Spleen (tissue), 7 donors: ENCODE results near the gene NCLN.
A peak's percentile ranks its signal among the peaks of the same experiment; 100 is the strongest.

Experiments used
- POLR2A ChIP-seq, 3 donors: fragments of 450-650 bp; IDR thresholded peaks; one replicate each; pipeline ENCODE4 v1.5.1; 2017; ENCODE audit warnings: antibody characterized with exemption in 3 of 3, mild to moderate bottlenecking in 1 of 3
- POLR2AphosphoS5 ChIP-seq, 3 donors: sonication (generic); formaldehyde crosslinking; IDR thresholded peaks; one replicate each; pipeline ENCODE4 v1.5.1; 2017; ENCODE audit warnings: antibody characterized with exemption in 3 of 3
- TF ChIP-seq, protein P1 (sequence below), 11 experiments: fragments of 200-600 bp in 7 of 11; fragments of 450-650 bp in 4 of 11; sonication (generic) in 4 of 11; IDR thresholded peaks in 8 of 11; conservative IDR thresholded peaks in 3 of 11; 1 replicate in 7 of 11; 2 replicates in 4 of 11; pipeline versions ENCODE4 v1.4.0 to v1.8.0; 2016 to 2021; ENCODE audit warnings: antibody characterized with exemption in 11 of 11, inconsistent platforms in 4 of 11, mild to moderate bottlenecking in 1 of 11
- donor health status: DM: no; HTN: no; CAD: no; lungs with moderate emphysema.
- donor health status: DM: no; HTN: no; CAD: no.
- donor health status: DM: no; HTN: no; CAD: no.

DNA sequence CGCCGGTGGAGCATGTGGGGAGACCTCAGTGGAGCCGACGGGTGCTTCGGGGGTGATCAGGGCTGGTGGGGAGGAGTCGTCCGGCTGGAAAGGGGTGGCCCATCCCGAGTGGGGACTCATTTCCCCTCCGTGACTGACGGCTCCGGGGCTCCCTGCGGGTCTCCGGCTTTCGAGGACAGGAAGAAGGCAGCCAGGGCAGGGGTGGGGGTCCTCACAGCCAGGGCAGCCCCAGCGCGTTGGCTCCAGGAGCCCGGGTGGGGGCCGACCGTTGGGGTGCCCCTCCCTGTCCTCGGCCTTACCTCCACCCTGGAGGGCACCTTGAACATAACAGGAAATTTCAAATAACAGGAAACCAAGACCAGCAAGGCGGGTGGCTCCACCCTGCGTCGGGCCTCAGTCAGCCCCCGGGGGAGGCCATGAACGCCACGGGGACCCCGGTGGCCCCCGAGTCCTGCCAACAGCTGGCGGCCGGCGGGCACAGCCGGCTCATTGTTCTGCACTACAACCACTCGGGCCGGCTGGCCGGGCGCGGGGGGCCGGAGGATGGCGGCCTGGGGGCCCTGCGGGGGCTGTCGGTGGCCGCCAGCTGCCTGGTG lies 7.3 kb upstream of the NCLN start, which contains the start of gene S1PR4:
- TF ChIP-seq, protein P1, sequence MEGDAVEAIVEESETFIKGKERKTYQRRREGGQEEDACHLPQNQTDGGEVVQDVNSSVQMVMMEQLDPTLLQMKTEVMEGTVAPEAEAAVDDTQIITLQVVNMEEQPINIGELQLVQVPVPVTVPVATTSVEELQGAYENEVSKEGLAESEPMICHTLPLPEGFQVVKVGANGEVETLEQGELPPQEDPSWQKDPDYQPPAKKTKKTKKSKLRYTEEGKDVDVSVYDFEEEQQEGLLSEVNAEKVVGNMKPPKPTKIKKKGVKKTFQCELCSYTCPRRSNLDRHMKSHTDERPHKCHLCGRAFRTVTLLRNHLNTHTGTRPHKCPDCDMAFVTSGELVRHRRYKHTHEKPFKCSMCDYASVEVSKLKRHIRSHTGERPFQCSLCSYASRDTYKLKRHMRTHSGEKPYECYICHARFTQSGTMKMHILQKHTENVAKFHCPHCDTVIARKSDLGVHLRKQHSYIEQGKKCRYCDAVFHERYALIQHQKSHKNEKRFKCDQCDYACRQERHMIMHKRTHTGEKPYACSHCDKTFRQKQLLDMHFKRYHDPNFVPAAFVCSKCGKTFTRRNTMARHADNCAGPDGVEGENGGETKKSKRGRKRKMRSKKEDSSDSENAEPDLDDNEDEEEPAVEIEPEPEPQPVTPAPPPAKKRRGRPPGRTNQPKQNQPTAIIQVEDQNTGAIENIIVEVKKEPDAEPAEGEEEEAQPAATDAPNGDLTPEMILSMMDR (IDR thresholded peaks at IDR 0.05 in 8 of 11, conservative IDR thresholded peaks at IDR 0.05 in 3 of 11): peak in 9 of 11 experiments; percentile 15 to 71 (median 54)
- peak; percentile 35 to 83 (median 52) for TF ChIP-seq POLR2A (IDR thresholded peaks at IDR 0.05)
- peak; percentile 95 to 96 (median 96) for TF ChIP-seq POLR2AphosphoS5 (IDR thresholded peaks at IDR 0.05)
